ENCODE measurements around the gene TRAPPC1.

DNA sequence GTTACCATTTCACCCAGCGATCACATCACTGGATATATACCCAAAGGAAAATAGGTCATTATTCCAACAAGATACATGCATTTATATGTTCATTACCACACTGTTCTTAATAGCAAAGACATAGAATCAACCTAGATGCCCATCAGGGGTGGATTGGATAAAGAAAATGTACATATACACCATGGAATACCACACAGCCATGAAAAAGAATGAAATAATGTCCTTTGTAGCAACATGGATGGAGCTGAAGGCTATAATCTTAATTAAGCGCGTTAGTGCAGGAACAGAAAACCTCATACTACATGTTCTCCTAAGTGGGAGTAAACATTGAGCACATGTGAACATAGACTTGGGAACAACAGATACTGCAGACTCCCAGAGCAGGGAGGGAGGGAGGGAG, 18.8 kb upstream of the TRAPPC1 start:
- TF ChIP-seq, protein P1, sequence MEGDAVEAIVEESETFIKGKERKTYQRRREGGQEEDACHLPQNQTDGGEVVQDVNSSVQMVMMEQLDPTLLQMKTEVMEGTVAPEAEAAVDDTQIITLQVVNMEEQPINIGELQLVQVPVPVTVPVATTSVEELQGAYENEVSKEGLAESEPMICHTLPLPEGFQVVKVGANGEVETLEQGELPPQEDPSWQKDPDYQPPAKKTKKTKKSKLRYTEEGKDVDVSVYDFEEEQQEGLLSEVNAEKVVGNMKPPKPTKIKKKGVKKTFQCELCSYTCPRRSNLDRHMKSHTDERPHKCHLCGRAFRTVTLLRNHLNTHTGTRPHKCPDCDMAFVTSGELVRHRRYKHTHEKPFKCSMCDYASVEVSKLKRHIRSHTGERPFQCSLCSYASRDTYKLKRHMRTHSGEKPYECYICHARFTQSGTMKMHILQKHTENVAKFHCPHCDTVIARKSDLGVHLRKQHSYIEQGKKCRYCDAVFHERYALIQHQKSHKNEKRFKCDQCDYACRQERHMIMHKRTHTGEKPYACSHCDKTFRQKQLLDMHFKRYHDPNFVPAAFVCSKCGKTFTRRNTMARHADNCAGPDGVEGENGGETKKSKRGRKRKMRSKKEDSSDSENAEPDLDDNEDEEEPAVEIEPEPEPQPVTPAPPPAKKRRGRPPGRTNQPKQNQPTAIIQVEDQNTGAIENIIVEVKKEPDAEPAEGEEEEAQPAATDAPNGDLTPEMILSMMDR (IDR thresholded peaks at IDR 0.05): no peak
- no peak for TF ChIP-seq POLR2A (IDR thresholded peaks at IDR 0.05)
